Transverse colon (tissue), 4 donors: ENCODE results near the gene PHKA2.

Source experiments
- CTCF ChIP-seq, 5 experiments: fragments of 200-600 bp in 3 of 5; fragments of 450-650 bp in 2 of 5; sonication (generic) in 3 of 5; IDR thresholded peaks; 1 replicate in 2 of 5; 2 replicates in 3 of 5; pipeline ENCODE4 v1.5.1; 2016 to 2017; ENCODE audit warnings: antibody characterized with exemption in 5 of 5, inconsistent platforms in 3 of 5, mild to moderate bottlenecking in 2 of 5, moderate library complexity in 1 of 5
- EP300 ChIP-seq: sonication (generic); formaldehyde crosslinking; IDR thresholded peaks from one replicate; pipeline ENCODE4 v1.6.1; 2017; ENCODE audit warnings: antibody characterized with exemption, low read depth
- POLR2AphosphoS5 ChIP-seq, 3 donors: sonication (generic); formaldehyde crosslinking; IDR thresholded peaks; one replicate each; pipeline ENCODE4 v1.6.1; 2016; ENCODE audit warnings: antibody characterized with exemption in 3 of 3

DNA sequence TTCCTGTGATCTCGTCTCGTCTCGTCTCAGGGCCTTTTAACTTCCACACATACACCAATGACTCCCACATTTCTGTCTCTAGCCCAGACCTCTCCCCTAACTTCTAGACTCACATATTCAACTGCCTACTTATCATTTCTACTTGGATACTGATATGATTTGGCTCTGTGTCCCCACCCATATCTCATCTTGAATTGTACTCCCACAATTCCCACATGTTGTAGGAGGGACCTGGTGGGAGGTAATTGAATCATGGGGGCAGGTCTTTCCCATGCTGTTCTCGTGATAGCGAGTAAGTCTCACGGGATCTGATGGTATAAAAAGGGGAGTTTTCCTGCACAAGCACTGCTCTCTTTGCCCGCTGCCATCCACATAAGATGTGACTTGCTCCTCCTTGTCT is 8.9 kb downstream of the PHKA2 start:
- no peak for TF ChIP-seq EP300
- TF ChIP-seq CTCF (IDR thresholded peaks at IDR 0.05), result no peak
- no peak for TF ChIP-seq POLR2AphosphoS5 (IDR thresholded peaks at IDR 0.05)
